ENCODE measurements around the gene RHOB.
"Not testable (repeated sequence)": the region's sequence is repeated elsewhere in the genome, so short reads cannot be mapped to it uniquely, and the experiment has no call there.

Gene RHOB

DNA sequence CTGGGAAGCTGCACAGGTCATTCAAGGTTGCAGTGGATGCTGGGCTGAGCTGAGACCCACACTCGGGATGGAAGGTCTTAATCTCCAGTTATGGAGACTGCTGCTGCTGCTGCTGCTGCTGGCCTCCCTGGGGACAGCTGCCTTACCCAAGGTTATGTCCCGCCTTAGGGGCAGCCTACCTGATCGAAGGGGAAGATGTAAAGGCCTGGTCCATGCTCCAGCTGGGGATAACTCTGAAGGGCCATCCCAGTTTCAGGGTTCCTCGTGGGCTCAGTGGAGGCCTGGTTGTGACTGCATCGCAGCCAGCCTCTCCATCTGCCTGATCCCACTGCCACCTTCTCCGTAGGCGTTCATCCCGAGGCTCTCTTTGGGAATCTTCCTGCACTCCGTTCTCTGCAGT is 33.0 kb downstream of the RHOB start:
- no peak for FAIRE-seq

- no peak for FAIRE-seq
Observed at GRCh38 chr2:20480913-20481312, 34.0 kb downstream of the RHOB start.

DNA sequence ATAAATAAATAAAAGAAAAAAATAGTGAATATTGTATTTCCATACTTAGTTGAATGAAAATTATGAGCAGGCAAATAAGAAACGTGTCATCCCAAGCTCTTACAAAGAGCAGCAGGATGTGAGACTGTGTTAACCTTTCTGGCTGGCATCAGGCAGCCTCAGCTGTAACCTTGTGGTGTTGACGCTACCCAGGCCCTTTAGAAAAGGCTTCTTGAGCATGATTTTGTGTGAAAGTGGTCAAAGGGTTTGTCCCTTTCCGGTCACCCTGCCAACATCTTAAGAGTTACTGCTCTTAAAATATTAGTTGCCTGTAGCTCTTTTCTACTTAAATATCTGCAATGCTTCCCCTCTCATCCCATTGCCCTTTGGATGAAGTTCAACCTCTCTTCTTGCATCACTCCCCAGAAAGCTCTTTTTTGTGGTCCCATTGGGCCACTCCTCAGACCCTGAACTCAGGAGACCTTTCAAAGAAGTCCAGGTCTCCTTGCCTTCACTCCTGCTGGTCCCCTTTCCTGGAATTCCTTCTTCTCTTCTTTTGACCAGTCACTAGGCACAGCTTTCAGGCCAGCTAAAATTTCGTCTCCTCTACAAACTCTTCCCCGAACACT is 35.0 kb downstream of the RHOB start:
- no peak for FAIRE-seq

- FAIRE-seq: no peak
Observed at GRCh38 chr2:20482725-20483124, 35.9 kb downstream of the RHOB start.

DNA sequence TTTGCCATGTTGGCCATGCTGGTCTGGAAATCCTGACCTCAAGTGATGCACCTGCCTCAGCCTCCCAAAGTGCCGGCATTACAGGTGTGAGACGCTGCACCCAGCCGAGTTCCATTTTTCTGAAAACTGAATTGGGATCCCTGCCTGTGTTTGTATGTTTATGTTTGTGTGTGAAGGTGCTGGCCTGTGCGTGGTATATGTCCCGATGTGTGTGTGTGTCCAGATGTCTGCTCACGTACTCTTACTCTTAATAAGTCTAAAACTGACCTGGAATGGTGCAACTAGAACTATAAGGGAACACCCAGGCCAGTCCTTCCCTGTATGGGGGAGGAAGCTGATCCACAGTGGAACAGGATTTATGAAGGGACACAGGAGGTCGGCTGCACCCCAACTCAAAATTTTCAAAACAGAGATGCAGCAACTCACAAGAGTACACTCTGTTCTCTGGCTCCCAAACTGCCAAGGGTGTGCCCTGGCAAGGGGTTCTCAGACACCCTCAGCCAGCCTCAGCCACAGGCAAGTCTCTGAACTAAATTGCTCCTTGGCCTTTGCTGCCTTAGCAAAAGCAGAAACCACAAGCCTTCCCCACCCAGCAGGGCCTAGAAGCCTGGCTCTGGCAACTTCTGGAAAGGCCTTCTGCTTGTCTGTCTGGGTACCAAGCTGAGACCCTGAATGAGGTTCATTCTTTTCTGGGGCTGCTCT is 36.5 kb downstream of the RHOB start:
- no peak for FAIRE-seq

- FAIRE-seq: no peak
Observed at GRCh38 chr2:20484034-20484617, 37.3 kb downstream of the RHOB start.

- no peak for FAIRE-seq
Observed at GRCh38 chr2:20484810-20485611, 38.1 kb downstream of the RHOB start.

DNA sequence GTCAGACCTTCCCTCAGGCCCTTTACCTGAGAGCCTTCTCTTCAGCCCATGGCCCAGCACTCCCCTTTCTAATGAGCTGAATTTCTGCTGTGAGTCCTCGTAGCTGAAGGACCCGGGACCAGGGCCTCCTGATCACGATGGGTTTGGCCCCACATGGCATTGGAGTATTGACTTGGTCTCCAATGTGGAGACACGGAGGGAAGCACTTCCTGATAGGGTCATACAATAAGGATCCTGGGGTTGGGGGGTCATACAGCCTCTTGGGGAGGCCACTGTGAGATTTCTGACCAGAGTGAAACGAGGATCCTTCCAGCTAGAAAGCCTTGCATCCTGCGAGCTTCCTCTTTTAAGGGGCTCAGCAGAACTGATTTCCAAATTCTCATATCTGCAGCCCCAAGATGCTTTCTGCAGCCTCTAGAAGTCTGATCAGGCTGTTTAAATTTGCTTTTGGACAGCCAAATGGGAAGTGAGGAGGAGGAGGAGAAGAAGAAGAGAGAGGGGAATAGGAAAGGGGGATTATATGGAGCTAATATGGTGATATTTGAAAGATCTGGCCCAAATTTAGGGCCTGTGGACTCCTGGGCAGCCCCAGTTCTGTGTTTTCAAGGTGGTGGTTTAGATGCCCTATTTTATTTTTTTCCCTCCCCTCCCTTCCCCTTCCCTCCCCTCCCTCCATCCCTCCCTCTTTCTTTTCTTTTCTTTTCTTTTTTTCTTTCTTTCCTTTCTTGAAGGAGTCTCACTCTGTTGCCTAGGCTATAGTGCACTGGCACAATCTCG is 38.9 kb downstream of the RHOB start:
- no peak for FAIRE-seq

DNA sequence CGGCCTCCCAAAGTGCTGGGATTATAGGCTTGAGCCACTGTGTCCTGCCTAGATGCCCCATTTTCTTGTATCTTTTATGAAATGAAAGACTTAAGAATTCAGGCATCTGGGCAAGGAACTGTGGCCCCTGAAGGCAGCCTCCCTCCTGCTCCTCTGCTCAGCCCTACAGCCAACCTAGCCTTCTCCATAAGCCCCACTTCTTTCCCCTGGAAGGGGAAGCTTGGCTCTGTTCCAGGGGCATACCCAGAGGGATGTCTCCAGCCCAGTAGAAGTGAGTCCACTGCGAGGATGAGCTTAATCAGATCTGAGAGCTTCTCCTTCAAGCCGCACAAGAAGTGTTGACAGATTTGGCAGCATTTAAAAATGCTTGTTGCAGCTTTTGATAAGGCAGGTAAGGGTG is 39.7 kb downstream of the RHOB start:
- no peak for FAIRE-seq

DNA sequence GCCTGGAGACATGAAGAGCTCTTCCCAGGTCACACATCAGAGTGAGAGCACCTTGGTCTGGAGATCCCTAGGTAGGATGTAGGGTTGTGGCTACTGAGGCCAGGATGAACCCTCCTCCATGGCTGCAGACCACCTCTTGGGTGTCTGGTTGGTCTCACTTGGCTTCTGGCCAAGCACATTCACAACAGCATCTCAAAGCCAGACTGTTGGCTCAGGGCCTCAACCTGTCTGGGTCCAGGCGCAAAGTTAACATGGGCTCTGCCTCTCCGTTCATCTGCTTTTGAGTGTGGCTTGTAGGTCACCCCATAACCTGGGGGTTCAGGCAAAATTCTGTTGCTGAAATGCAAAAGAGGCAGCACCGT is 40.1 kb downstream of the RHOB start:
- FAIRE-seq: no peak

DNA sequence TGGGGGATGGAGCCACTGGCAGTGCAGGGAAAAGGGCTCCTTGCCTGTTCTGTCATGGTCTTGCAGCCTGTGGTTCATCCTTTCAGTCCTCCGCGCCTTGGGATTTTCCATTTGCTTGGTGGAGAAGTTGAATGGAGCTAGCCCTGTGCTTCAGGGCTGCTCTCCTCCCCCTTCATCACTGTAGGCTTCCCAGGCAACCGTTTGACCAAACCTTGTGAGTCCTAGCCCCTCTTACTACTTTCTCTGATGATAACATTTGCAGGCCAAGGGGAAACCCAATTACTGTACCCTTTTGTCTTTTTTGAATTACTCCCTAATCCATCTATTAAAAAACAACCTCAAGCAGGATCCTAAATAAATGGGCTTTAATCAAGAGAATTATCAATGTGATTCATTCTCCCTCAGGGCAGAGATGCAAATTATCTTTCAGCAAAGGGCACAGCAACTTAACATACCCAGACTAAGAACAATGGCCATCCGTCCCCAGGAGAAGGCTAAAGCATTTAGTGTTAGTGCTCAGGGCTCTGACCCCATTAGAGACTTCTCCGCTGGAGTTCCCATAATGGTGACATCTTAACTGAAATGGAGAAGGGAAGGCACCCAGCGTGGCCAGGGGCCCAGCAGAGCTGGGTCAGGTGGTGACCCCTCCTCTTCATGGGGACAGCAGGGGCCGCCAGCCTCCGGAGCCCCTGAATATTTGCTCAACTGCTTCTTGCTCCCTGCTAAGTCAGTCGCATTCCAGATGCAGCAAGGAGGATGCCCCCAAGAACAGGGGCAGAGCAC is 40.7 kb downstream of the RHOB start:
- no peak for FAIRE-seq

GRCh38 chr2:20488201-20488641 is 41.3 kb downstream of the RHOB start:
- no peak for FAIRE-seq

DNA sequence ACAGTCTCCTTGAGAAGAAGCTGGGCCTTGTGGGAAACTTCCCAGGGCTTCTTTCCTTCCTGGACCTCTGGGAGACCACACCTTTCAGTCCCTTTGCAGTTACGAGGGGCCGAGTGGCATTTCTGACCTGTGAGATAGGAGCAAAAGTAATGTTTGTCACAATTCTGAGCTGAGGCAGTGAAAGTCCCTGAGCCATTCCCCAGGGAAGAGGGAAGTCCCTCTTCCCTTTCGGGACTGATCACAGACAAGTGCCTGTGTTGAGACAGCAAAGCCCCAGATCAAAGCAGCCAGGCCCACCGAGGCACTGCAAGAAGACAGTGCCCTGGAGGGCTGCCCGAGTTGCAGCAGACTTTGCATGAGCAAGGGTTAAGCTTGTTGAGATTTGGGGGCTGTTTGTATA is 41.9 kb downstream of the RHOB start:
- no peak for FAIRE-seq

DNA sequence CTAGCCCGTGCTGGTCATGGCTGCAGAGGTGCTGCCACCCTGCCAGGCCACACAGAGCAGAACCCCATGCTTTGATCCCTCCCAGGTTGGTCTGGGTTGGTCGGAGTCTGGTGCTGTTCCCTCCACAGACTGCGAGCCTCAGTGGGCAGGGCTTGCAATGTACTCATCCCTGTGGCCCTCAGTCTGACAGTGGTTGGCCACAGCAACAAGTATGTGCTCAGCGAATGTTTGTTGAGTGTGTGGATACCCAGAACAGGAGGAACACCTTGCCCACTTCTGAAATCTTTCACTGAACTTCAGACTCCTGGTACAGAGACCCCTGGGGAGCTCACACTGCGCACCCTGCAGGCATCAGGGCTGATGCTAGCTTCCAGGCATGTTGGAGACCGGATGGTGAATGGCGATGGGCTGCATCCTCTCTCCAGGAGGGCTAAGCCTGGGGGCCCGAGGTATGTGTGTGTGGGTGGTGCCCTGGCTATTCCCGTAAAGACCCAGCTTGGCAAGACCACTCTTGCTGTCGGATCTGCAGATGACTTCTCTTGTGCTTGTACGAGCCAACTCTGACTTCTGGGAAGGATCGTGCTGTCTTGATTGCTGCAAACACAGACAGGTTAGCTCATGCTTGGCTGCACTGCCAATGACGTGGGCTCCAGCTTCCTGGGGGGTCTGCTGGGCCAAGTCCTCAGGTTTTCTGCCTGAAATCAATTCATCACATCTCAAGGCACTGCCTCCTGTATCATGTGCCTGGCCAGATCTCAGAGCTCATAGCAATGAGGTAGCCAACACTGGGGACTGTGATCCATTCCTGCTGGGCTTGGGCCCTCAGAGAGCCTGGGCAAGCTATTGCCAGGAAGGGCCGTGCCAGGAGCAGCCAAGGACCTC is 43.7 kb downstream of the RHOB start:
- no peak for FAIRE-seq

DNA sequence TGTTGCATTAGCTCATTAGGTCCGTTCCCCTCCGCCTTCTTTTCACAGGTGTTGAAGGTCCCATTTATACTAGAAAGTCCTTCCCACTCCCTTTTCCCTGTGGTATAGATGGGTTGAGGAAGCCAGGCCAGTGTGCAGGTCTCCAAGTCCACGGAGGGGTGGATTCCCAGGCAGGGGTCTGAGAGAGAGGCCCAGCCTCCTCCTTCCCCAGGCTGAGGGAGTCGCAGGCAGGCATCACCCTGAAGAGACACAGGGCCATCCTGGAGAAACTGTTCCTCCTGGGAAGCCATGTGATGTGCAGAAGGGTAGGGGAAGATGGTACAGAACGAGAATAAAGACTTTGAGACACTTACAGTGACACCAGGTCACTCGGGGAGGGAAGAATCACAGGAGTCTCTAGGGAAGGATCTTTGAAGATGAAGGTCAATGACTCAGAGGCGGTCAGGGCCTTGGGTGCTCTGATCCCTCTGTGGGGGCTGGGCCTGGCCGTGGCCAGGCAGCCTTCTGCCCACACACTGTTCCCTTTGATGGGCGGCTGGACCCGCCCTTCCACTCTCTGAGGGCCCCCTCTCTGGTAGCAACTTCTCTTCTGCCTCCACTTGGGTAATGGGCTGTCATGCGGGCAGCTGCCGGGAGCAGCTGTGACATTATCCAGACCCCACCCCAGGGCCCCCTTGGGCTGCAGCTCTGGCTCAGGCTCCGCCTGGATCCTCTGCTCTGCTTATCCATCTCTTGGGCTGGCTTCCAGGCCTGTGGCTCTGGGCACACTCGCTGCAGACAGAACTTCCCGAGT is 45.1 kb downstream of the RHOB start:
- no peak for FAIRE-seq

GRCh38 chr2:20493095-20493494 is 46.2 kb downstream of the RHOB start:
- not testable (repeated sequence) for FAIRE-seq

DNA sequence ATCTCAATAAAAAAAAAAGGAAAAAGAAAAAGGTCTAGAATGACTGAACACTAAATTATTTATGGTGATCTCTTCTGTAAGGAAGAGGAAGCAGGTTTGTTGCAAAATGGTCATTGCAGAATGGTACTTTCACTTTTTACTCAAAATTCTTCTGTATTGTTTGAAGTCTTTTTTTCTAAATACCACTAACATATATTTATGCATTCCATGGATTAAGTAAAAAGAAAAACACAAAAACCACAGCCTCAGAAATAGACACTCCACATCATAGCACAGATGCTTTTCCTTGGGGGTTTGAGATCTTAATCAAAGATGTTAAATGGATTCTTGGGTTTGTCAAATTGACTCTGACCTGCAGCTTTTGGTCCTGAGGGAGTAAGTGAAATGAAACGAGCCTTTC is 47.4 kb downstream of the RHOB start:
- no peak for FAIRE-seq

DNA sequence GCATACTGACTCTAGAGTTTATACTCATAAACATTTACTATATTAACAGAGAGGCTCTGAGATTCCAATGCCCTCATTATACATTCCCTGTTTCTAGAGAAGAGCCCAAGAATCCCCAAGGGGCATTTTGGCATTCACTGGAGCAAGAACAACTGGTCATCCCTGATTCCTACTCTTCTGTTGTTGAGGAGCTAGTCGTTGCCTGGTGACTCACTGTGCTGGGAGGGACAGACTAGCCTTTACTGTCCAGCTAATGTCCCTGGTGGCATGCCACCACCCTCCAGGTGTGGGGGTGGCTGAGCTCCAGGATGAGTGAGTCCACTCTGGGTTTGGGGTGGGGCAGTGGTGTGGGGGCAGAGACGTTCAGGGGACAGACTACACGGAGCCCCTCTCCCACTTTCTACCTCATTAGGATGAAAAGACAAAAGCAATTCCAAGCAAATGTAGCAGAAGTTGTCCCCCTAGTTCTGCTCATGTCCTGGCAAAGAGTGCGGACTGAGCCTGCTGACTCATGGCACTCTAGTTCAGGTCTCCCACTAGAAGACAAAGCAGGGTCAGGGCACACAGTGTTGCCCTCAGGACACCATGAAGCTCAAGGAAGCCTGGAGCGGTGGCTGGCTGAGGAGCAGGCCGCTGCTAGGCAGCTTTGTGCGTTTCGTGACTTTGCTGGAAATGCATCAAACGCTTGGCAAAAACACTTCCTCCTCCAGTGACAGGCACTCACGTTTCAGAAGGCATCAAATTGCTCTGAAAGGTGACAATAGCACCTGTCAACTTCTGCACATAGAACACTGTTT is 49.4 kb downstream of the RHOB start:
- no peak for FAIRE-seq

DNA sequence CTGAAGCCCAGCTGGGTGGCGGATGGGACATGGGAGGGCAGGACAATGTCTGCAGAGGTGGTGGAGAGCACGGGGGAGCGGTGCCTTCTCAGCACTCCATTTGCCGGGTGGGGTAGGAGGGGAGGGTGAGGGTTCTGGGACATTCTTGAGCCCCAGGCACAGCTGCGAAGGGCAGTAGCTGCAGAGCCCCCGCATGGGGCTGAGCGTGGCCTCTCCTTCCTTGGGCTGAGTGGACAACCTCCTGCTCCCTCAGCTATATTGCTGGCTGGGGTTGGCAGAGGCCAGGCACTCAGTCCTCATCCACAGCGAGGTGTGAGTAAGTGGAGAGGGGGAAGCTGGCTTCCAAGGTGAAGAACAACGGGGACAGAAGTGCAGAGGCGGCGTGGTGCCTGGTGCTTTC is 50.1 kb downstream of the RHOB start:
- no peak for FAIRE-seq
